ENCODE data around the gene NEMF.

GRCh38 chr14:49767270-49767570 lies 85.4 kb downstream of the NEMF start:
- TF ChIP-seq, protein P1, sequence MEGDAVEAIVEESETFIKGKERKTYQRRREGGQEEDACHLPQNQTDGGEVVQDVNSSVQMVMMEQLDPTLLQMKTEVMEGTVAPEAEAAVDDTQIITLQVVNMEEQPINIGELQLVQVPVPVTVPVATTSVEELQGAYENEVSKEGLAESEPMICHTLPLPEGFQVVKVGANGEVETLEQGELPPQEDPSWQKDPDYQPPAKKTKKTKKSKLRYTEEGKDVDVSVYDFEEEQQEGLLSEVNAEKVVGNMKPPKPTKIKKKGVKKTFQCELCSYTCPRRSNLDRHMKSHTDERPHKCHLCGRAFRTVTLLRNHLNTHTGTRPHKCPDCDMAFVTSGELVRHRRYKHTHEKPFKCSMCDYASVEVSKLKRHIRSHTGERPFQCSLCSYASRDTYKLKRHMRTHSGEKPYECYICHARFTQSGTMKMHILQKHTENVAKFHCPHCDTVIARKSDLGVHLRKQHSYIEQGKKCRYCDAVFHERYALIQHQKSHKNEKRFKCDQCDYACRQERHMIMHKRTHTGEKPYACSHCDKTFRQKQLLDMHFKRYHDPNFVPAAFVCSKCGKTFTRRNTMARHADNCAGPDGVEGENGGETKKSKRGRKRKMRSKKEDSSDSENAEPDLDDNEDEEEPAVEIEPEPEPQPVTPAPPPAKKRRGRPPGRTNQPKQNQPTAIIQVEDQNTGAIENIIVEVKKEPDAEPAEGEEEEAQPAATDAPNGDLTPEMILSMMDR (IDR thresholded peaks at IDR 0.05), result no peak
- no peak for TF ChIP-seq POLR2AphosphoS5 (IDR thresholded peaks at IDR 0.05)
- no peak for TF ChIP-seq EP300 (IDR thresholded peaks at IDR 0.05)
- TF ChIP-seq POLR2A (IDR thresholded peaks at IDR 0.05), result no peak
